ENCODE data around the gene COP1. TPM values are rescaled to one million over a fixed set of nuclear protein-coding genes. Genes with fewer than 3 reads are reported as not detected.

Gene COP1
- total and polyA plus RNA-seq, 2 of the 8 experiments (the other 6 are each of a cell fraction or from before 2014, with no cell fraction given), result 26.2 to 44.9 TPM

GRCh38 chr1:176096015-176096414, 111.1 kb downstream of the COP1 start:
- no peak overlapping the region for H4K5ac ChIP-seq (ENCODE audit: insufficient read length, low read depth, low read length)
- H3K23ac ChIP-seq (ENCODE audit: insufficient read length), result no peak overlapping the region
- no peak overlapping the region for H3K18ac ChIP-seq (ENCODE audit: extremely low read depth, low read length)
- H3K79me2 ChIP-seq (ENCODE audit: control insufficient read depth in 1 of 2, insufficient read depth in 2 of 2, low read length in 2 of 2), result no peaks in the 10 kb centered on the region
- peaks cover 14 to 18% of the 10 kb centered on the region in 2 experiments for H3K9me3 ChIP-seq (ENCODE audit: insufficient read depth in 2 of 2, low read depth in 1 of 2, low read length in 1 of 2)
- no peak overlapping the region for H3K4ac ChIP-seq (replicated peaks; ENCODE audit: insufficient read length, low read depth, low read length)
- FAIRE-seq (no peak), DNase-seq (ENCODE audit: low read depth in 1 of 2, low spot score in 2 of 2) (no peak)
- no peak overlapping the region for H3K14ac ChIP-seq (ENCODE audit: insufficient read length)
- no peak overlapping the region for H2BK5ac ChIP-seq (ENCODE audit: low read depth, low read length)
- no peaks in the 10 kb centered on the region for H3K79me1 ChIP-seq (ENCODE audit: low read depth, low read length)
- no peak for TF ChIP-seq TEAD4 (IDR thresholded peaks at IDR 0.05; ENCODE audit: low read depth, low read length)
- H3K56ac ChIP-seq (replicated peaks; ENCODE audit: insufficient read length, low read depth, low read length), result no peak overlapping the region
- WGBS, 2 experiments (ENCODE audit: extremely low coverage in 1 of 2, insufficient coverage in 1 of 2, insufficient read length in 1 of 2, insufficient replicate concordance in 2 of 2, low coverage in 1 of 2, low lambda C conversion rate in 2 of 2, missing lambda C conversion rate in 1 of 2), result 90% methylated on average over 3 of the region's 3 CpGs; no CpG with 5 or more reads in 1 of the 2 experiments
- no peak overlapping the region for H3K4me2 ChIP-seq (ENCODE audit: insufficient read depth in 1 of 2, low read depth in 2 of 2, low read length in 2 of 2)
- H3K4me1 ChIP-seq (replicated peaks in 1 of 4; ENCODE audit: control insufficient read depth in 3 of 4, insufficient read depth in 4 of 4, low read length in 3 of 4), result no peaks in the 10 kb centered on the region
- H2AFZ ChIP-seq (ENCODE audit: low read length), result no peak overlapping the region
- ChIA-PET CTCF (ENCODE audit: partially characterized antibody) (no interaction called here), POLR2A (ENCODE audit: partially characterized antibody) (no interaction called here)
- no peak overlapping the region for H2AK5ac ChIP-seq (ENCODE audit: low read depth, low read length)
- H3K9ac ChIP-seq (replicated peaks in 1 of 4; ENCODE audit: extremely low read depth in 1 of 4, low read depth in 3 of 4, low read length in 3 of 4), result no peak overlapping the region
- H3K27ac ChIP-seq (ENCODE audit: low read depth, low read length), result no peak overlapping the region
- H2BK120ac ChIP-seq (replicated peaks; ENCODE audit: low read depth, low read length), result no peak overlapping the region
- no peaks in the 10 kb centered on the region for H3K23me2 ChIP-seq (ENCODE audit: low read depth, low read length)
- no peak overlapping the region for H2BK15ac ChIP-seq (ENCODE audit: low read length)
- no peak overlapping the region for H3K4me3 ChIP-seq (ENCODE audit: extremely low read depth in 1 of 4, insufficient read depth in 2 of 4, low read depth in 3 of 4, low read length in 4 of 4)
- H2BK12ac ChIP-seq (ENCODE audit: low read depth, low read length), result no peak overlapping the region
- no peak overlapping the region for H4K91ac ChIP-seq (replicated peaks; ENCODE audit: insufficient read length, low read length)
- H2BK20ac ChIP-seq (ENCODE audit: low read length), result no peak overlapping the region
- H4K20me1 ChIP-seq (replicated peaks in 1 of 2; ENCODE audit: control insufficient read depth in 1 of 2, insufficient read depth in 2 of 2, low read length in 2 of 2), result no peaks in the 10 kb centered on the region
- no peak overlapping the region for H4K8ac ChIP-seq (ENCODE audit: extremely low read depth, insufficient read depth, low read length)
- no peaks in the 10 kb centered on the region for H3K27me3 ChIP-seq (replicated peaks in 1 of 4; ENCODE audit: control insufficient read depth in 3 of 4, extremely low read depth in 1 of 4, insufficient read depth in 3 of 4, low read length in 3 of 4)
- H3K36me3 ChIP-seq (ENCODE audit: control insufficient read depth in 2 of 4, insufficient read depth in 4 of 4, low read length in 3 of 4), result peaks cover 0 to 24% (median 12%) of the 10 kb centered on the region in 4 experiments; a peak in 5 of 8 replicates
